NCI-H1436 treated with DMSO at 0.1 percent for 48 hours (cell line): ENCODE results near the gene IL1B.
"Not testable (repeated sequence)": the region's sequence is repeated elsewhere in the genome, so short reads cannot be mapped to it uniquely, and the experiment has no call there.

Source experiments
- DNase-seq: peaks from one replicate; lab custom pipeline; 2025; lab: John Stamatoyannopoulos, UW

IL1B gene

GRCh38 chr2:112850588-112850987 lies 14.0 kb upstream of the IL1B start:
- no peak for DNase-seq

DNA sequence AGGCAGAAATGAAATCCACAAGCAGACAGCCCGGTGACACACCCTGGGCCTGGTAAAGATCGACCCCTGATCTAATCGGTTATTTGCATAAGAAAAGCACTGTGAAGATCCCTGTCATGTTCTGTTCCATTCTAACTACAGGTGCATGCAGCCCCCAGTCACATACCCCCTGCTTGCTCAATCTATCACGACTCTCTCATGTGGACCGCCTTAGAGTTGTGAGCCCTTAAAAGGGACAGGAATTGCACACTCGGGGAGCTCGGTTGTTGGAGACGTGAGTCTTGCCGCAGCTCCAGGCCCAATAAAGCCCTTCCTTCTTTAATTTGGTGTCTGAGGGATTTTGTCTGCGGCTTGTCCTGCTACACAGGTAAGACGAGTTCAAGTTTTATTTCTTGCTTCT lies 13.4 kb upstream of the IL1B start:
- DNase-seq: no peak

DNA sequence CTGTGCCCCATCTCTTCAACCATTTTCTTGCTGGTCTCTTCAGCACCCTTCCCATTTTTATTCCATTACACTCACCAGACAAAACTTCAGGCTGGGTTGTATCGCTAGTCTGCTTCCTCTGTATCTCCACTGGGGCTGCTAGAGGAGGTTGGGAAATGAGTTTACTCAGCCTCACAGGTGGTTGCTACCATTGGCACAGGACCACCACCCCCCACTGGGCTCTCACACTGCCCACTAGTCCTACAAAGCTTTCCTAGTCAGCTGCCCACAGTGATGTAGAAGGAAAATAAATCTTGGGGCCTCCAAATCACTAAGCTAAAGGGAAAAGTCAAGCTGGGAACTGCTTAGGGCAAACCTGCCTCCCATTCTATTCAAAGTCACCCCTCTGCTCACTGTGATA lies 12.3 kb upstream of the IL1B start:
- no peak for DNase-seq

- no peak for DNase-seq
Measured at GRCh38 chr2:112846031-112846430, 9.5 kb upstream of the IL1B start.

DNA sequence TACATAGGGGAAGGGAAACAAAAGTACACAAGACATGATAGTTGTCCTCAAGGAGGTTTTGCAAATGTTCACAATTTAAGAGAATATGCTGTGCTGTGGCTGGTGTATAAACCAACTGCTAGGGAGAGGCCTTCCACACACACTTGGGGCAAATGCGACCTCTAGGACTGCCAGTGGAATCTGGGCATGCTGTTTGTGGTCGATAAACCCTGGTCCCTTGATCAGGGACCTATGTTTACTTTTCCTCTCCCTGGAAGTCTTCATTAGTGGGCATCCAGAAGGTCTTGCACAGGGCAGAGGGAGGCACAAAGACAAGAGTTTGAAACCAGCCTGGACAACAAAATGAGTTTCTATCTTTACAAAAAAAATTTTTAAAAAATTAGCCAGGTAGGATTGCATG lies 7.3 kb upstream of the IL1B start:
- DNase-seq: no peak

GRCh38 chr2:112843288-112843687 lies 6.7 kb upstream of the IL1B start:
- no peak for DNase-seq

DNA sequence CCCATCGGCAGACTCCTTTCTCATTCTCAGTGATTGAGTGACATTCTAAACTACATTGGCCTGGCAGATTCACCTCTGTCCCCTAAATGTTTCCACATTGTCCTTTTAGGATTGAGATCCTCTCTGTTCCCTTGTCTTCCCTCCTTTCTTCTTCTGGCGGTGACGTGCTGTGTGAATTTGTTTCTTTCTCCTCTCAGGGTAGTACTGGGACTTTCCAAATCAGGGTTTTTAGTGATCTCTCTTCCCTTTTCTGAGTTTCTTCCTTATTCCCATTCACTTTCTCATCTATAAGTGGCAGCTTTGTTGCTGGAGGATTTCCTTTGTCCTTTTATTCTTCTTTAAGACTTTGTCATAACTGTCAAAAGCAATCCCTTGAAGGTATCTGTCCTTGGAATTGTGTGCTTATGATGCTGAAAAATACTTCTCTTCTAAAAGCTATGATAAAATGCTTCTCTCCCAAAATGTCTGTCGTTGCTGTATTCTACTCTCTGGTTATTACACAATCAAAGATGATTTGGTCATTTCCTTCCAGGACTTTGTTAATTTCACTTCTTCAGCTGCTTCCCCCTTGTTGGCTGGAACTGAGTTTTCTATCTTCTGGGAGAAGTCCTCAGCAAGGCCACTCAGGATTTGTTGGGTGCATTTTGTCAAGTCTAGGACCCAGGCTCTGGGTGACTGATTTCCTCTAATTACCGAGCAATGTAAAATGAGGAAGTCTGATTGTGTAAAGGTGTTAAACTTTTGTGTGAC lies 4.9 kb upstream of the IL1B start:
- DNase-seq: no peak

GRCh38 chr2:112840068-112840445 lies 3.5 kb upstream of the IL1B start:
- DNase-seq: no peak

DNA sequence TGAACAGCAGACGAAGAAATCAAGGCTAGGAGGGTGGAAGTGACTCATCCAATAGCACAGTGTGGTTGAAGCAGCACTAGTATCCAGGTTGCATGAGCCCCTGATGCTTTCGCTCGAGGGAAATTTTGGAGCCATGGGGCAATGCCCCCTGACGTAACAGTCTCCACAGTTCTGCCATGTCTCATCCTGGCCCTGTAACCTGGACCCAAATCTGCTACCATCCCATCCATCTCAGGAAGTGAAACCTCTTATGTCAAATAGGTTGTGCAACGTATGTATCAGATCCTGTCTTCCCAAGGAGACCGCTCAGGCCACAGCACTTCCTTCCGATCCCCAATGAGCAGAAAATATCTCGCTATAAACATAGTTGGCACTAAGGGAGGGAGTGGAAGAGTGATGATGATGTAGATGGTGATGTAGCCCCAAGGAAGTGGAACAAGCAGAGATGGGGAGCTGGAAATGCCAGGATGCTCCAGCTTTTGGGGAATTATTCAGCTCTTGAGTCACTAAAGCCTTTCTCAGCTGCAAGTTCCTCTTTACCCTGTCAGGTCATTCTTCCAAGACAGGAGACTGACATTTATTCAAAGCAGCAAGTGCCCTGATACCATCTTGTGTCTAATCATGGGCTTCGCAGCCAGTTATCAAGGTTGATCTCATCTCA lies 3.0 kb upstream of the IL1B start:
- no peak for DNase-seq

GRCh38 chr2:112836163-112836560 lies 417 bp downstream of the IL1B start:
- no peak for DNase-seq

DNA sequence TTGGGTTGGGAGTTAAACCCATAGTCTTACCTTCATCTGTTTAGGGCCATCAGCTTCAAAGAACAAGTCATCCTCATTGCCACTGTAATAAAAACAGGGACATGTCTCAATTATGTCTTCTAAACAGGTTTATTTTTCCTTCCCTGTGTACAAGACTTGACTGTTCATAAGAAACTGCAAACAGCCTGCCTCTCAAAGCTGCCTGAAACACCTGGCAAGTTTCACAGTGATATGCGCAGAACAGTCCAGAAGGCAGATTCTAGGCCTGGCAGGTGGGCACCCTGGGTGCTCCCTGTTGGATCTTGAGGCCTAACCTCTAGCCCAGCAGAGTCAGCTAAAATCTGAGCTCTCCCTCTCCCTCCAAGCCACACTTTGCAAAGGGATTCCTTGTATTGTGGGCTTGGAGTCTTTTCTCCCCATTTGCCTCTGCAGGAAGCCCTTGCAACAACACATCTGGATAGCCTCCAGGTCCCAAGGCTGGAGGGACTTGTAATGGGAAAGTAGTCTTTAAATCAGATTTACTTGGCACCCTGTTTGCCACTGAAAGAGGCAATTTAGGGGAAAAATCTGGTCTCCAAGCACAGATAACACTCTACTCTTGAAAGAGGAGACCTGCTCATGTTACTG lies 930 bp downstream of the IL1B start:
- DNase-seq: no peak

DNA sequence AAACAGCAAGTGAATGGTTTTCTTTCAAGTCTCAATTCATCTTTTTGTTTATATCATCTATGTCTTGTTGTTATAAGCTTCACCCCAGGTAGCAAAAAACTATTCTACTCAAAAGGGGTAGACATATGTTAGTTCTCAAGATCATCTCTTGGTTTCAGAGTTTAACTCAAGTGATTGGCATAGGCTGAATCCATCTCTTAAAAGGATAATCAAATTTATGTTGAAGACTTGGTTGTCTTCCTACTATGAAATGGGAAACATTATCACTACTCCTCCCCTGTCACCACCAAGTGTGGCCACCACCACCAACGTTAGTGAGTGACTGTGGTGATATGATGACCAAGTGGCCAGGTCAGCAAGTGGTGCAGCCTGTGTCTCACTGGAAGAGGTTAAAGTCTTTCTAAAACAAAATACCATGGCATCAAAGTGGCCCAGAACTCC lies 1.5 kb downstream of the IL1B start:
- no peak for DNase-seq

- DNase-seq: no peak
Measured at GRCh38 chr2:112834396-112835037, 2.1 kb downstream of the IL1B start.

GRCh38 chr2:112833976-112834375 lies 2.6 kb downstream of the IL1B start:
- no peak for DNase-seq

GRCh38 chr2:112833639-112833931 lies 3.0 kb downstream of the IL1B start:
- not testable (repeated sequence) for DNase-seq

GRCh38 chr2:112832841-112833638 lies 3.5 kb downstream of the IL1B start:
- no peak for DNase-seq

GRCh38 chr2:112831946-112832840 lies 4.4 kb downstream of the IL1B start:
- DNase-seq: no peak

DNA sequence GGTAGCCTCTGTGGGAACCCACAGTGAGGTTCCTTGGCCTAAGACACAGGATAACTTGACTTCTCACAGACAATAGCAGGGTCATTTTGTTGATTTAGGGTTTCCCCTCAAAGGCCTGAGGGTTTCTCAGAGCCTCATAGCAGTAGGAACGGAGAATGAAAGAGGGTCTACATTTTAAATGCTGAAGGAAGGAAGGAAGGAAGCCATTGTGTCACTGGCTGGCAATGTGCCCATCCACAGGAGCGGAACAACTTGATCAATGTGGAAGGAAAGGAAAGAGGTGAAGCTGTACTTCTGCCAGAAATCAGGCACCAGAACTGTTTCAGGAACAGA lies 5.1 kb downstream of the IL1B start:
- DNase-seq: no peak

GRCh38 chr2:112830682-112831512 lies 5.7 kb downstream of the IL1B start:
- DNase-seq: no peak

DNA sequence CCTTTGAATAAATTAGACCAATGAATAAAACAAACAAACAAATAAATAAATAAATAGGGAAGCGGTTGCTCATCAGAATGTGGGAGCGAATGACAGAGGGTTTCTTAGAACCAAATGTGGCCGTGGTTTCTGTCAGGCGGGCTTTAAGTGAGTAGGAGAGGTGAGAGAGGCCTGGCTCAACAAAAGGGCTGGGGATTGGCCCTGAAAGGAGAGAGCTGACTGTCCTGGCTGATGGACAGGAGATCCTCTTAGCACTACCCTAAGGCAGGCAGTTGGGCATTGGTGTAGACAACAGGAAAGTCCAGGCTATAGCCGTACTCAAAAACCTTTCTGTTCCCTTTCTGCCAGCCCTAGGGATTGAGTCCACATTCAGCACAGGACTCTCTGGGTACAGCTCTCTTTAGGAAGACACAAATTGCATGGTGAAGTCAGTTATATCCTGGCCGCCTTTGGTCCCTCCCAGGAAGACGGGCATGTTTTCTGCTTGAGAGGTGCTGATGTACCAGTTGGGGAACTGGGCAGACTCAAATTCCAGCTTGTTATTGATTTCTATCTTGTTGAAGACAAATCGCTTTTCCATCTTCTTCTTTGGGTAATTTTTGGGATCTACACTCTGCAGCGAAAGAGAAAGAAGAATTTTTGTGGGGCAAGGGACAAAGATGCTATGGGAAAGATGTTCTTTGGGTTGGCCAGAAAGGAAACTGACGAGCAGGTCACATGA lies 6.5 kb downstream of the IL1B start:
- DNase-seq: no peak
